NOMO-1 treated with dmso at 0.1 percent for 144 hours (cell line): ENCODE measurements around the gene MRPS12.
"Not testable (repeated sequence)": the region's sequence is repeated elsewhere in the genome, so short reads cannot be mapped to it uniquely, and the experiment has no call there.

Experiments
- DNase-seq: peaks from one replicate; lab custom pipeline; 2025; ENCODE audit not compliant: unreplicated experiment; lab: John Stamatoyannopoulos, UW

MRPS12 gene

GRCh38 chr19:38932425-38933179, 1.9 kb downstream of the MRPS12 start:
- DNase-seq, result no peak

DNA sequence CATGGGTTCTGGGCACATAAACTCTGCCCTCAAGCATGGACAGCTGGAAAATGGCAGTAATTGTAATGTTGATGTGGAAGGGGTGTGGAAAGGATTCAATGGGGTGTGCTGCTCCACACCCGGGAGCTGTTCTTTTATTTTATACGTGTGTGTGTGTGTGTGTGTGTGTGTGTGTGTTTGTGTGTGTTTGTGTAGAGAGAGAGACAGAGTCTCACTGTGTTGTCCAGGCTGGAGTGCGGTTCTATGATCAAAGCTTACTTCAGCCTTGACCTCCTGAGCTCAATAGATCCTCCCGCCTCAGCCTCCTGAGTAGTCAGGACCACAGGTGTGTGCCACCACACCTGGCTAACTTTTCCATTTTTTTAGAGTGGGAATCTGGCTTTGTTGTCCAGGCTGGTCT, 2.8 kb downstream of the MRPS12 start:
- no peak for DNase-seq

DNA sequence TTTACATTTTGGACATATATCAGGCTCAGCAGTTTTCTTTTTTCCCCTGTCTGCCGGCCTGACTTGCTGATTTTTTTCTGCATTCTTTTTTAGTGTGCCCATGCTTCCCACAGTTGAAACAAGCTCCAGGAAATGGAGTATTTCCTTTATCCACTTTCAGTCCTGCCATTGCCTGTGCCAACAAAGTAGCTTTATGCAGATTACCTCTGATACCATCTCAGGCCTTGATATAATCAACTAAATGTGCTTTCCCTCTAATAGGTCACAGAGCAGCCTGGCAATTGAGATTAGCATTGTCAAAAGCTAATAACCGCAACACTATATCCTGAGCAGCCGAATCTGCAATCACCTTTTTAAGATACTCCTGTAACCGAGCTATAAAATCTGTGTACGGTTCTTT, 9.2 kb downstream of the MRPS12 start:
- DNase-seq, result no peak

GRCh38 chr19:38941466-38941865, 10.7 kb downstream of the MRPS12 start:
- DNase-seq, result not testable (repeated sequence)

- DNase-seq, result no peak
Observed at GRCh38 chr19:38941979-38942378, 11.2 kb downstream of the MRPS12 start.

GRCh38 chr19:38942471-38943181, 11.9 kb downstream of the MRPS12 start:
- no peak for DNase-seq

DNA sequence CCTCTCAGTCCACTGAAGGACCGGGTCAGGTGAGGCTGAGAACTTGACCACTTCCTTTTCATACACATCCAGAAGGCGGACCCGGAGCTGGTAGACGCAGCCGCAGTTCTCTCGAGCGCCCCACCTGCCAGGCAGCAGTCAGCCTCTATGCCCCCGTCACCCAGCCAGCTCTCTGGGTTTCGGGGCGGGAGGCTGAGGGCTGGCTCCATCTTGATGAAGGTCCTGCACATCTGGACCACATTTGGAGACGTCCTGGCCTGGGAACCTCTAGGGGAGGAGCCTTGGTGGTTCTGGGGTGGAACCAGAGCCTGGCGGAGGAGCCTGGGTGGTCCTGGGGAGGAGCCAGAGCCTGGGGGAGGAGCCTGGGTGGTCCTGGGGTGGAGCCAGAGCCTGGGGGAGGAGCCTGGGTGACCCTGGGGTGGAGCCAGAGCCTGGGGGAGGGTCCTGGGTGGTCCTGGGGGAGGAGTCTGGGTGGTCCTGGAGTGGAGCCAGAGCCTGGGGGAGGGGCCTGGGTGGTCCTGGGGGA, 14.3 kb downstream of the MRPS12 start:
- DNase-seq, result no peak

DNA sequence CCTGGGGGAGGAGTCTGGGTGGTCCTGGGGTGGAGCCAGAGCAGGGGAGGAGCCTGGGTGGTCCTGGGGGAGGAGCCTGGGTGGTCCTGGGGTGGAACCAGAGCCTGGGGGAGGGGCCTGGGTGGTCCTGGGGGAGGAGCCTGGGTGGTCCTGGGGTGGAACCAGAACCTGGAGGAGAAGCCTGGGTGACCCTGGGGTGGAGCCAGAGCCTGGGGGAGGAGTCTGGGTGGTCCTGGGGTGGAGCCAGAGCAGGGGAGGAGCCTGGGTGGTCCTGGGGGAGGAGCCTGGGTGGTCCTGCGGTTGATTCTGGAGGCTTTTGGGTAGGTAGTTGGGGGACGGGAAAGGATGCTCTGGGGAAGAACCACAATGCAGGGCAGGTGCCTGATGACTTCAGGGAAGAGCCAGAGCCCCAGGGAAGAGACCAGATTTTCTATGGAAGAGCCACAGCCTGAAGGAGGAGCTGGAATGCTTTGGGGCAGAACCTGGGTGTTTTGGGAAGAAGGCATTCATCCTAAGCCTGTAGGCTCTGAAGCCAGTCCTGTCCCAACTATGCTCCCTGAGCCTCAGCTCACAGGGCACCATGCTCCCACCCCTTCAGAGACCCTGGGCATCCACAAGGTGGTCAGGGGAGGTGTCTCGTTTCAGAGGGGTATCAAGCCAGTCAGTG, 15.0 kb downstream of the MRPS12 start:
- no peak for DNase-seq

DNA sequence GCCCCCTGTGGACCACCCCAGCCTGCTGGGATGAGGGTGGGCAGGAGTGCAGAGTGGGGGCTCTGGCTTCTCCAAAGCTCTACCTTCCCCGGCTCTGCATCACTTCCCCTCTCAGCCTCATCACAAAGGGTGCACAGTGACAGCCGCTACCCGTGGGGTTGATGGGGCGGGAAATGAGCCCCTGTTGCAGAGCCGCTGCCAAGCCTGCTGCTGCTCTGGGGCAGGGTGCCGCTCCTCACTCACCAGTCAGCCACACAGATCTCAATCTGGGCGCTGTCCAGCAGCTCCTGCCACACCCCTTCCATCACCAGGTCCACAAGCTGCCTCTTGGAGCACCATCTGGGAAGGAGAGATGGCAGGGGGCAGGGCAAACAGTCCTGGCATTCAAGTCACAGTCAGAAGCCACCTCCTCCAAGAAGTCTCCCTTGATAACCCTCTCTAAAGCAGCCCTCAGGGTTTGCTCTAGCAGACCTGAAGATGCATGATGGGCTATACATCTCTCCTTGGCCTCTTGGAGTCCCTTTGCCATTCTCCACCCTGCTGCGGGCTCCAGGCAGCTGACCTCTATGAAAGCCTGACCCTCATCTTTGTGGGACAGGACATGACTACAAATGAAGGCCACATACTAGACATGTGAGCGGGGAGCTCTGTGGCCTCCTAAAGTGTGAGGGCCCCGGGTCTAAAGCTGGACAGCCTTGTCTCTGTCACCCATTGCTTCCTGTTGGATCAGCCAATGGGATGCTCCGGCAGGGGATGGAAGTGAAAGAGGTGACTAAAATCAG, 15.7 kb downstream of the MRPS12 start:
- DNase-seq, result no peak

GRCh38 chr19:38949580-38950367, 19.0 kb downstream of the MRPS12 start:
- peak; percentile 31 for DNase-seq

- DNase-seq, result no peak
Observed at GRCh38 chr19:38951187-38951586, 20.4 kb downstream of the MRPS12 start.

DNA sequence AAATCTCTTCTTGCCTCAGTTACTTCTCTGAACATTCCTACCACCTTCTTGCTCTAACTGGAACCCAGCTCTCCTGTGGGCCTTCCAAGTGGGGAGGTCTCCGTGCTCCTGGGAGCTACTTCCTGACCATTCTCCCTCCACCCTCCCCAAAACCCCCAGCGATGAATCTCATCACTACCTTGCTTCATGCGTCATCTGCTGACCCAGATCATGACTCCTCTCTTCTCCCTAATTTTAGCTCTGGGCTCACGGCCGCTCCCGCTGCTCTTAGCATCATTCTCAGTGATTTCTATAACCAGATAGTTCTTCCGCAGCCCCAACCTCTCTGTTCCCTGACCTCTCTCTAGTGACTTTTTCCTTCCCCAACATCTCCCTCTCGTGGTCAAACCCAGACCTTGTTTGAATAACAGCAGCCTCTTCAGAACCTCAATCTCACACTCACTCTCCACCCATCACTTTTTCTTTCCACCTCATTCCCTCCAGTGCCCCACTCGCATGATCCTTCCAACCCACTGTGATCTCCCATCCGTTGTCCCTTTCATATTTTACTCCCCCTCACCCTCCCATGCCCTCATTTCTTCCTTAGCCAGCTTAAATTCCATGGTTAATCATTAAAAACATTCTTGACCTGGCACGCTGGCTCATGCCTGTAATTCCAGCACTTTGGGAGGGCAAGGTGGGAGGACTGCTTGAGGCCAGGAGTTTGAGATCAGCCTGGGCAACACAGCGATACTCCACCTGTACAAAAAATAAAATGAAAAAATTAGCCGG, 21.8 kb downstream of the MRPS12 start:
- peak; percentile 31 for DNase-seq

GRCh38 chr19:38953677-38954076, 22.9 kb downstream of the MRPS12 start:
- DNase-seq, result no peak

- no peak for DNase-seq
Observed at GRCh38 chr19:38956264-38956663, 25.5 kb downstream of the MRPS12 start.

- DNase-seq, result no peak
Observed at GRCh38 chr19:38958301-38958700, 27.6 kb downstream of the MRPS12 start.

DNA sequence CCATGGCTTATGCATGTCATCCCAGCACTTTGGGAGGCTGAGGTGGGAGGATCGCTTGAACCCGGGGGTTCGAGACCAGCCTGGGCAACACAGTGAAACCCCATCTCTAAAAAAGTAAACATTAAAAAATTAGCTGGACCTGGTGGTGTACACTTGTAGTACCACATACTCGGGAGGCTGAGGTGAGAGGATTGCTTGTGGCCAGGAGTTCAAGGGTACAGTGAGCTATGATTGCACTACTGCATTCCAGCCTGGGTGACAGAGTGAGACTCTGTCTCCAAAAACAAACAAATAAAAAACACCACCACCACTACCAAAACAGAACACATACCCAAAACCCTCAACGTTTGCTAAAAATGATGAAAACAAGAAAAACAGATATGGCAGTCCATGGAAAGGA, 28.9 kb downstream of the MRPS12 start:
- no peak for DNase-seq

GRCh38 chr19:38964738-38965137, 34.0 kb downstream of the MRPS12 start:
- no peak for DNase-seq

- DNase-seq, result not testable (repeated sequence)
Observed at GRCh38 chr19:38966149-38966548, 35.4 kb downstream of the MRPS12 start.
